Endodermal cell (in vitro differentiated cells): ENCODE results near the gene ZNF354C. TPM values are rescaled to one million over a fixed set of nuclear protein-coding genes. Genes with fewer than 3 reads are reported as not detected.

Source experiments
- DNase-seq: peaks from one replicate; pipeline ENCODE4 v3.0.0-alpha.2; 2017
- H3K27ac ChIP-seq: 2 replicates; pipeline ENCODE4 v1.5.1; 2013; ENCODE audit warnings: mild to moderate bottlenecking, low read depth, low read length, moderate library complexity
- H3K27me3 ChIP-seq: 2 replicates; pipeline ENCODE4 v1.6.1; 2013; ENCODE audit warnings: mild to moderate bottlenecking, low read length, moderate library complexity; ENCODE audit not compliant: insufficient read depth, control insufficient read depth, poor library complexity, severe bottlenecking
- H3K36me3 ChIP-seq: 2 replicates; pipeline ENCODE4 v1.7.0; 2013; ENCODE audit warnings: mild to moderate bottlenecking, low read length, moderate library complexity; ENCODE audit not compliant: control insufficient read depth, insufficient read depth
- H3K4me1 ChIP-seq: one replicate; pipeline ENCODE4 v1.7.0; 2013; ENCODE audit warnings: low read length; ENCODE audit not compliant: control insufficient read depth, insufficient read depth
- H3K4me3 ChIP-seq: 2 replicates; pipeline ENCODE4 v1.5.1; 2013; ENCODE audit warnings: mild to moderate bottlenecking, low read length, moderate library complexity
- H3K9ac ChIP-seq: 2 replicates; pipeline ENCODE4 v1.6.1; 2013; ENCODE audit warnings: mild to moderate bottlenecking, low read length, moderate library complexity; ENCODE audit not compliant: poor library complexity, severe bottlenecking; ENCODE audit errors: extremely low read depth
- H3K9me3 ChIP-seq: 2 replicates; pipeline ENCODE4 v1.6.1; 2013; ENCODE audit warnings: mild to moderate bottlenecking, low read length, moderate library complexity; ENCODE audit not compliant: control insufficient read depth
- H3K27ac Mint-ChIP-seq: 2 replicates; pipeline ENCODE4 v1.8.0; 2020; ENCODE audit warnings: mixed read lengths
- H3K27me3 Mint-ChIP-seq: 2 replicates; pipeline ENCODE4 v1.8.0; 2021; ENCODE audit warnings: mild to moderate bottlenecking, mixed read lengths; ENCODE audit not compliant: insufficient read depth
- H3K36me3 Mint-ChIP-seq: 2 replicates; pipeline ENCODE4 v1.8.0; 2020; ENCODE audit warnings: low read depth, mixed read lengths
- H3K4me1 Mint-ChIP-seq: 2 replicates; pipeline ENCODE4 v1.8.0; 2020; ENCODE audit warnings: mixed read lengths
- H3K4me3 Mint-ChIP-seq: 2 replicates; pipeline ENCODE4 v1.8.0; 2020; ENCODE audit warnings: mild to moderate bottlenecking, moderate library complexity, mixed read lengths
- H3K9me3 Mint-ChIP-seq: 2 replicates; pipeline ENCODE4 v1.8.0; 2020; ENCODE audit warnings: mild to moderate bottlenecking, mixed read lengths
- WGBS, 2 experiments: methylation state at CpG; one replicate each; pipeline versions ENCODE4 v1.1.5 to v1.1.7; 2013; ENCODE audit warnings: missing lambda C conversion rate in 2 of 2, mixed read lengths in 1 of 2; ENCODE audit not compliant: insufficient coverage in 1 of 2, insufficient read length in 1 of 2; 5-methylcytosine and 5-hydroxymethylcytosine counted together
- total RNA-seq, 2 donors: library from RNA; stranded (reverse); fragmentation: NEBNext Ultra II Directional in 1 of 2; extraction: Animal tissue kit (Norgen Biotek cat#: 25700) in 1 of 2; gene quantifications; 2 replicates in 1 of 2; 3 replicates in 1 of 2; pipeline ENCODE4 v1.2.1, GENCODE V29; 2021
- TF ChIP-seq, protein P1 (sequence below): fragments of 200-600 bp; sonication (generic); conservative IDR thresholded peaks from 2 replicates; pipeline ENCODE4 v1.5.0; 2021; ENCODE audit warnings: antibody characterized with exemption, mild to moderate bottlenecking

The ZNF354C gene
- total RNA-seq, 2 donors from 2014 or later: 3.4 to 4.8 TPM

DNA sequence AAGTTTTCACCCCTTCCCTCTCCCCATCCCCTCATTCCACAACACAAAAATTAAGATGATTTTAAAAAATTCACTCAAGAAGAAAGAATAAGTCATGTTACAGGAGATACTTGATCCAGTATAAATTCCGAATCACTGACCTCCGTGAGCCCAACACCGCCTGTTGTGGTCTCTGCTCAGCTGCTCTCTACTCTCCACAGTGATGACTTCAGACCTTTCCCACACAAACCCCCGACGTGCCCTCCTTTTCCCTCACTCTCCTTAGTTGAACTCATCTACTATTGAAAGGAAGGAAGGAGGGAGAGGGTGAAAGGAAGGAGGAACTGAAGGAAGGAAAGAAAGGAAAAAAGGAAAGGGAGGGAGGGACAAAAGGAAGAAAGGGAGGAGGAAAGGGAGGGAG lies 55.1 kb downstream of the ZNF354C start:
- Mint-ChIP-seq H3K9me3 (peaks cover 55% of the 10 kb centered on the region), H3K27ac (no peak overlapping the region), H3K4me1 (no peaks in the 10 kb centered on the region), H3K27me3 (peaks cover 2% of the 10 kb centered on the region), H3K4me3 (no peak overlapping the region), H3K36me3 (no peaks in the 10 kb centered on the region)
- Histone ChIP-seq H3K27ac (no peak overlapping the region), H3K4me3 (no peak overlapping the region), H3K4me1 (no peaks in the 10 kb centered on the region), H3K9me3 (peaks cover 19% of the 10 kb centered on the region), H3K36me3 (no peaks in the 10 kb centered on the region), H3K9ac (no peak overlapping the region), H3K27me3 (no peaks in the 10 kb centered on the region)
- peak; percentile 12 for DNase-seq
- TF ChIP-seq, protein P1, sequence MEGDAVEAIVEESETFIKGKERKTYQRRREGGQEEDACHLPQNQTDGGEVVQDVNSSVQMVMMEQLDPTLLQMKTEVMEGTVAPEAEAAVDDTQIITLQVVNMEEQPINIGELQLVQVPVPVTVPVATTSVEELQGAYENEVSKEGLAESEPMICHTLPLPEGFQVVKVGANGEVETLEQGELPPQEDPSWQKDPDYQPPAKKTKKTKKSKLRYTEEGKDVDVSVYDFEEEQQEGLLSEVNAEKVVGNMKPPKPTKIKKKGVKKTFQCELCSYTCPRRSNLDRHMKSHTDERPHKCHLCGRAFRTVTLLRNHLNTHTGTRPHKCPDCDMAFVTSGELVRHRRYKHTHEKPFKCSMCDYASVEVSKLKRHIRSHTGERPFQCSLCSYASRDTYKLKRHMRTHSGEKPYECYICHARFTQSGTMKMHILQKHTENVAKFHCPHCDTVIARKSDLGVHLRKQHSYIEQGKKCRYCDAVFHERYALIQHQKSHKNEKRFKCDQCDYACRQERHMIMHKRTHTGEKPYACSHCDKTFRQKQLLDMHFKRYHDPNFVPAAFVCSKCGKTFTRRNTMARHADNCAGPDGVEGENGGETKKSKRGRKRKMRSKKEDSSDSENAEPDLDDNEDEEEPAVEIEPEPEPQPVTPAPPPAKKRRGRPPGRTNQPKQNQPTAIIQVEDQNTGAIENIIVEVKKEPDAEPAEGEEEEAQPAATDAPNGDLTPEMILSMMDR: no peak
- 92% methylated on average over 3 of the region's 5 CpGs; no CpG with 5 or more reads in 1 of the 2 experiments for WGBS, 2 experiments

DNA sequence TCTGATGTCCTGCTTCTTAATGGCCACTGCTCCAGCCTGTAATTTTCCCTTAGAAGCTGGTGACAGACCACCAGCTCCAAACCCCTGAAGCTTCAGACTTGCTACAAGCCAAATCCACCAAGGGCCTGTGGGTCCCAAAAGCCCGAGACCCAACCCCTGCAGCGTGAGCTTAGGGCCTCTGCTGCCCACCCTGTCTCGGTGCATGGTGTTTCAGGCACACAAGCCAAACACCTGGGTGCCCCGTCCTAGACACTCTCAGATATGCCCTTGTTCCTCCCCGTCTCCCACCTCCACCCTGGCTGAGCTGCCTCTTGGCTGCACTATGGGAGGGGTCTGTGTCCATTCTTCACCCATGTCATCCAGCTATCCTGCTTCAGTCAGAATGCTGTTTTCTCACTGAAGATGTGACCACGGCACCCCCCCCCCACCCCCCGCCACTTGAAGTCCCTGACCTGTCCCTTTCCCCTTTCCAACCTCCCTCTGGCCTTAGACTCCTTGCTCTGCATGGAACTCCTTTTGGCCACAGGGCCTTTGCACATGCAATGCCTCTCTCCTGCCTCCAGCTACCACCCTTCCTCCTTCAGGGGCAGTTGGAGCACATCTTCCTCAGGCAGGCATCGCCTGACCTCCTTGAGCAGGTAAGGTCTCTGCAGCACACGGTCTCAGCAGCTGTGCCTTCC lies 55.8 kb downstream of the ZNF354C start:
- TF ChIP-seq, protein P1: no peak
- H3K4me3 Mint-ChIP-seq: no peak overlapping the region
- no peak overlapping the region for H3K27ac ChIP-seq
- 80 to 87% methylated on average over 6 to 8 of the region's 9 CpGs for WGBS, 2 experiments
- peaks cover 2% of the 10 kb centered on the region for H3K27me3 Mint-ChIP-seq
- H3K9me3 ChIP-seq: peaks cover 17% of the 10 kb centered on the region
- no peaks in the 10 kb centered on the region for H3K27me3 ChIP-seq
- H3K9me3 Mint-ChIP-seq: peaks cover 49% of the 10 kb centered on the region
- H3K36me3 ChIP-seq: no peaks in the 10 kb centered on the region
- DNase-seq: peak; percentile 14
- H3K36me3 Mint-ChIP-seq: no peaks in the 10 kb centered on the region
- H3K9ac ChIP-seq: no peak overlapping the region
- no peaks in the 10 kb centered on the region for H3K4me1 ChIP-seq
- no peak overlapping the region for H3K27ac Mint-ChIP-seq
- no peaks in the 10 kb centered on the region for H3K4me1 Mint-ChIP-seq
- H3K4me3 ChIP-seq: no peak overlapping the region

DNA sequence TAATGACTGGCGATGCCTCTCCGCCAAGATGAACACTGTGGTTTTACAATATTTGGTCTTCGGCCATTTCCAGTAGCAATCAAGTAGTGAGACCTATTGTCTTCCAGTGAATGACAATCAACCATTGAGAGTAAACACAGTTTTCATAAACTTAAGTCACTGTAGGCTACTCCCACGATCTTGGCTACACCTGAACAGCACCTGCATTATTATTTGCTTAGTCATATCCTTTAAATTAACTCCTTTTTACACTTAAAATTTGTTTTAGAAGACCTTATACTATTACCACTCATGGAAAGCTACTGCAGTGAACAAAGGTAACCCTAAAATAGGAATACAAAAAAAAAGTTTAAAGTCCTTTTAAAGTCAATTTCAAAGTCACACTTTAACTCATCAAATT lies 58.2 kb downstream of the ZNF354C start:
- Histone ChIP-seq H3K36me3 (no peaks in the 10 kb centered on the region), H3K27ac (no peak overlapping the region), H3K4me1 (no peaks in the 10 kb centered on the region), H3K4me3 (no peak overlapping the region), H3K27me3 (no peaks in the 10 kb centered on the region), H3K9me3 (peaks cover 8% of the 10 kb centered on the region), H3K9ac (no peak overlapping the region)
- Mint-ChIP-seq H3K4me3 (no peak overlapping the region), H3K9me3 (peaks cover 27% of the 10 kb centered on the region), H3K36me3 (no peaks in the 10 kb centered on the region), H3K27ac (no peak overlapping the region), H3K4me1 (no peaks in the 10 kb centered on the region), H3K27me3 (peaks cover 2% of the 10 kb centered on the region)
- TF ChIP-seq, protein P1: no peak
- no peak for DNase-seq
- 82 to 93% methylated on average over 4 of the region's 4 CpGs for WGBS, 2 experiments
